SK-N-SH (cell line): ENCODE results near the gene CHD9. TPM values are rescaled to one million over a fixed set of nuclear protein-coding genes. Genes with fewer than 3 reads are reported as not detected.

Experiments used
- CTCF ChIA-PET: fragments of 300-600, 350-600 bp; formaldehyde crosslinking; extraction: SDS; loops from one replicate; lab custom pipeline; 2021; lab: Yijun Ruan, JAX
- POLR2A ChIA-PET: fragments of 350-600 bp; sonication (Branson Sonifier 250); formaldehyde crosslinking; extraction: SDS; loops from one replicate; lab custom pipeline; 2020; ENCODE audit warnings: antibody characterized with exemption, inconsistent platforms; lab: Yijun Ruan, JAX
- DNase-seq: peaks from one replicate; pipeline ENCODE4 v3.0.0; 2012
- H2AFZ ChIP-seq: fragments of 200-600 bp; sonication (generic); 2 replicates; pipeline ENCODE4 v1.8.1; 2016; ENCODE audit warnings: antibody characterized with exemption, mild to moderate bottlenecking, low read depth
- H3F3A ChIP-seq: fragments of 200-600 bp; sonication (generic); replicated peaks from 2 replicates; pipeline ENCODE3; 2016; ENCODE audit warnings: antibody characterized with exemption, mild to moderate bottlenecking; ENCODE audit not compliant: insufficient read depth
- H3K27ac ChIP-seq, 2 experiments: fragments of 200-500 bp in 1 of 2; fragments of 200-600 bp in 1 of 2; sonication (Bioruptor generic) in 1 of 2; sonication (generic), shearing (Covaris generic) in 1 of 2; 2 replicates each; pipeline versions ENCODE4 v1.5.1 to v1.6.1; 2014 to 2016; ENCODE audit warnings: low read depth in 2 of 2, inconsistent platforms in 1 of 2, low read length in 1 of 2, mild to moderate bottlenecking in 1 of 2, mixed read lengths in 1 of 2
- H3K27me3 ChIP-seq: fragments of 200-600 bp; sonication (generic), shearing (Covaris generic); 2 replicates; pipeline ENCODE4 v1.6.1; 2016; ENCODE audit warnings: mixed run types; ENCODE audit not compliant: insufficient read depth
- H3K36me3 ChIP-seq, 2 experiments: fragments of 200-500 bp in 1 of 2; fragments of 200-600 bp in 1 of 2; sonication (Bioruptor generic) in 1 of 2; sonication (generic) in 1 of 2; replicated peaks in 1 of 2; 2 replicates each; pipeline versions ENCODE3 to v1.5.1; 2014 to 2016; ENCODE audit warnings: low read length in 1 of 2, mild to moderate bottlenecking in 1 of 2; ENCODE audit not compliant: insufficient read depth in 2 of 2, control insufficient read depth in 1 of 2
- H3K4me1 ChIP-seq, 2 experiments: fragments of 200-500 bp in 1 of 2; fragments of 200-600 bp in 1 of 2; sonication (Bioruptor generic) in 1 of 2; sonication (generic), shearing (Covaris generic) in 1 of 2; 2 replicates each; pipeline versions ENCODE4 v1.5.1 to v1.6.1; 2014 to 2016; ENCODE audit warnings: low read depth in 1 of 2, low read length in 1 of 2, mixed run types in 1 of 2; ENCODE audit not compliant: insufficient read depth in 2 of 2, control insufficient read depth in 1 of 2
- H3K4me2 ChIP-seq: fragments of 200-600 bp; sonication (generic), shearing (Covaris generic); 2 replicates; pipeline ENCODE4 v1.6.1; 2017; ENCODE audit warnings: mixed run types
- H3K4me3 ChIP-seq, 2 experiments: fragments of 200-500 bp in 1 of 2; fragments of 200-600 bp in 1 of 2; sonication (Bioruptor generic) in 1 of 2; sonication (generic), shearing (Covaris generic) in 1 of 2; 2 replicates each; pipeline versions ENCODE4 v1.5.1 to v1.8.1; 2014 to 2016; ENCODE audit warnings: low read depth in 2 of 2, inconsistent platforms in 1 of 2, low read length in 1 of 2, mild to moderate bottlenecking in 1 of 2, mixed read lengths in 1 of 2, moderate library complexity in 1 of 2
- H3K79me2 ChIP-seq: fragments of 200-600 bp; sonication (generic); 2 replicates; pipeline ENCODE4 v1.8.1; 2017; ENCODE audit warnings: mild to moderate bottlenecking; ENCODE audit not compliant: insufficient read depth
- H3K9ac ChIP-seq: fragments of 200-600 bp; sonication (generic); 2 replicates; pipeline ENCODE4 v1.6.1; 2017; ENCODE audit warnings: mixed run types
- H3K9me2 ChIP-seq: fragments of 200-600 bp; sonication (generic); 2 replicates; pipeline ENCODE4 v1.6.1; 2017; ENCODE audit warnings: mixed run types
- H3K9me3 ChIP-seq: fragments of 200-600 bp; sonication (generic); 2 replicates; pipeline ENCODE4 v1.6.1; 2017; ENCODE audit warnings: mixed run types, mild to moderate bottlenecking, moderate library complexity
- H4K20me1 ChIP-seq: fragments of 200-600 bp; sonication (generic); 2 replicates; pipeline ENCODE4 v1.6.1; 2017; ENCODE audit warnings: mild to moderate bottlenecking, mixed run types; ENCODE audit not compliant: insufficient read depth
- CHD2 ChIP-seq: fragments of 150-350 bp; IDR thresholded peaks from 2 replicates; pipeline ENCODE4 v1.6.1; 2018; ENCODE audit warnings: low read length; ENCODE audit not compliant: partially characterized antibody
- CTCF ChIP-seq: fragments of 200-600 bp; sonication (generic); IDR thresholded peaks from 2 replicates; pipeline ENCODE4 v1.6.1; 2017; ENCODE audit warnings: antibody characterized with exemption, mild to moderate bottlenecking, moderate library complexity
- FOSL2 ChIP-seq: IDR thresholded peaks from 2 replicates; pipeline ENCODE4 v1.4.0; 2012; ENCODE audit warnings: low read depth, mild to moderate bottlenecking, moderate library complexity, borderline replicate concordance
- FOXM1 ChIP-seq: IDR thresholded peaks from 2 replicates; pipeline ENCODE4 v1.4.0; 2012; ENCODE audit warnings: low read depth, mild to moderate bottlenecking
- GABPA ChIP-seq: IDR thresholded peaks from 2 replicates; pipeline ENCODE4 v1.4.0; 2012; ENCODE audit warnings: low read depth, mild to moderate bottlenecking
- IRF3 ChIP-seq: fragments of 150-350 bp; IDR thresholded peaks from 2 replicates; pipeline ENCODE4 v1.6.1; 2016; ENCODE audit warnings: mild to moderate bottlenecking, low read depth, low read length
- JUND ChIP-seq: IDR thresholded peaks from 2 replicates; pipeline ENCODE4 v1.4.0; 2012
- MXI1 ChIP-seq: IDR thresholded peaks from 2 replicates; pipeline ENCODE4 v1.6.1; 2012; ENCODE audit warnings: mild to moderate bottlenecking, low read depth, low read length, improper control_type of control experiment
- NRF1 ChIP-seq: IDR thresholded peaks from 2 replicates; pipeline ENCODE4 v1.6.1; 2012; ENCODE audit warnings: low read depth, mild to moderate bottlenecking, low read length
- RCOR1 ChIP-seq: fragments of 150-350 bp; IDR thresholded peaks from 2 replicates; pipeline ENCODE4 v1.6.1; 2017; ENCODE audit warnings: antibody characterized with exemption, low read length
- REST ChIP-seq: IDR thresholded peaks from 2 replicates; pipeline ENCODE4 v1.6.1; 2012; ENCODE audit warnings: mild to moderate bottlenecking, low read depth, low read length, moderate library complexity
- YY1 ChIP-seq: IDR thresholded peaks from 2 replicates; pipeline ENCODE4 v1.4.0; 2012; ENCODE audit warnings: low read depth, mild to moderate bottlenecking
- ZBTB33 ChIP-seq: IDR thresholded peaks from 2 replicates; pipeline ENCODE4 v1.4.0; 2012; ENCODE audit warnings: low read depth, borderline replicate concordance
- WGBS: methylation state at CpG from one replicate; pipeline ENCODE4 v1.1.6; 2017; ENCODE audit warnings: low lambda C conversion rate; 5-methylcytosine and 5-hydroxymethylcytosine counted together
- polyA plus RNA-seq, 3 experiments: library from polyadenylated mRNA; depleted of rRNA; stranded (reverse); fragments of >200 nt; gene quantifications; 2 replicates each; pipeline ENCODE4 v1.2.3, GENCODE V29; 2012

CHD9 gene
- polyA plus RNA-seq, 1 of the 3 experiments (the other 2 are of a cell fraction), result 6.2 TPM

- peaks cover 73% of the 10 kb centered on the region for H3K79me2 ChIP-seq
- no peak overlapping the region for H3K4me3 ChIP-seq
- H3F3A ChIP-seq, result peaks cover 20% of the 10 kb centered on the region
- H3K9ac ChIP-seq, result no peak overlapping the region
- peak; percentile 5 for DNase-seq
- H3K4me1 ChIP-seq, result peaks cover 5 to 7% of the 10 kb centered on the region in 2 experiments; a peak in 3 of 4 replicates
- H3K27ac ChIP-seq, result no peak overlapping the region
- no peaks in the 10 kb centered on the region for H3K27me3 ChIP-seq
- no peak for TF ChIP-seq IRF3
- no peak for TF ChIP-seq YY1
- TF ChIP-seq MXI1, result no peak
- no peak for TF ChIP-seq JUND
- no peak for TF ChIP-seq FOSL2
- TF ChIP-seq RCOR1, result no peak
- no peak for TF ChIP-seq FOXM1
- no peak for TF ChIP-seq CHD2
- TF ChIP-seq ZBTB33, result no peak
- TF ChIP-seq REST, result no peak
- no peak for TF ChIP-seq NRF1
- TF ChIP-seq CTCF, result no peak
- no peak for TF ChIP-seq GABPA
- no peak overlapping the region for H2AFZ ChIP-seq
- peaks cover 27 to 45% of the 10 kb centered on the region in 2 experiments for H3K36me3 ChIP-seq
- WGBS, result 80% methylated on average over 5 of the region's 9 CpGs
- peaks cover 13% of the 10 kb centered on the region for H3K9me3 ChIP-seq
- POLR2A ChIA-PET, result interaction anchor here (1.0 kb wide), 1 partner anchor 56 kb away, joined by 3 read pairs; no protein-coding TSS in a partner anchor
- H3K4me2 ChIP-seq, result no peak overlapping the region
- H4K20me1 ChIP-seq, result peaks cover 23% of the 10 kb centered on the region
- no peaks in the 10 kb centered on the region for H3K9me2 ChIP-seq
- CTCF ChIA-PET, result interaction anchor here (0.8 to 5.0 kb wide), 5 partner anchors 12 to 135 kb away, joined by 3 to 32 read pairs (median 3); partner anchors contain the start of gene CHD9
These were observed 99.7 kb downstream of the CHD9 start for GRCh38 chr16:53154513-53154912.
